ENCODE results near the gene BBS2. TPM values are rescaled to one million over a fixed set of nuclear protein-coding genes. Genes with fewer than 3 reads are reported as not detected.
A peak's percentile ranks its signal among the peaks of the same experiment; 100 is the strongest.

The BBS2 gene
- total and polyA plus RNA-seq, 2 of the 13 experiments (the other 11 are each of a cell fraction or from before 2014, with no cell fraction given) = 59.7 to 68.3 TPM

DNA sequence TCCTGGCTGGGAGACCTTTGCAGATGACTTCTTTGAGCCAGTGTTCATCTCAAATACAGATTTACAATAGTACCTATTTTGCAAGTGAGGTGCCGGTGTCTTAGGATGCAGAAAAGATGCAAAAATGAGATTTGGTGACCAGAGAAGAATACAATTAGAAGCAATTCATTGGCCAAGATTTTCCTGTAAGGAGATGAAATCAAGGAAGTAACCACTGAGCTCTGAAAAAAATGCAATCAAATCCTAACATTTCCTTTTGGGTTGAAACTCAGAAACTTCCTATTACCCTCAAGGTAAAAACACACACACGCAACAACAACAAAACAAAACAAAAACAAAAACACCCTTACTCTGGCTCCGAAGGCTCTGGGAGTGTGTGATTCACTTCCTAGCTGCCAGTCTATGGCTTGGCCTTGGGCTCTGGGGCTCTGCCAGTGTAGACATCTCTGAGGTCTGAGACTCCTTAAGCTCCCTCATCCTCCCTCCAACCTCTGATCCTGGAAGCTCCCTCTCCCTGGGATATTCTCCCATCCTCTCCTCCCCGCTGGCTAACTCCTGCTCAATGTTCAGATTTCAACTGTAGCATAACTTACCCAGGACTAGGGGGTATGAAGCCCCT, 28.2 kb upstream of the BBS2 start:
- Histone ChIP-seq H3K36me3 (replicated peaks in 1 of 2; ENCODE audit: control insufficient read depth in 1 of 2, insufficient read depth in 2 of 2, low read length in 2 of 2) (no peaks in the 10 kb centered on the region), H3K79me2 (ENCODE audit: insufficient read depth, low read length) (no peaks in the 10 kb centered on the region), H3K27ac (ENCODE audit: extremely low read length, insufficient read depth, low read length) (no peak overlapping the region), H3K9ac (ENCODE audit: insufficient read depth, low read depth, low read length) (no peak overlapping the region), H3K9me3 (ENCODE audit: low read length) (no peaks in the 10 kb centered on the region), H3K4me1 (ENCODE audit: insufficient read depth, low read length) (peaks cover 70% of the 10 kb centered on the region), H3K4me2 (ENCODE audit: low read depth, low read length) (0 out of 2 replicates have a peak overlapping the region, but pooled peaks have one; percentile 40), H3K4me3 (replicated peaks in 1 of 3; ENCODE audit: insufficient read depth in 1 of 3, low read depth in 2 of 3, low read length in 3 of 3) (no peak overlapping the region), H3K27me3 (ENCODE audit: control insufficient read depth in 1 of 2, insufficient read depth in 2 of 2, low read length in 2 of 2) (peaks cover 0 to 14% of the 10 kb centered on the region in 2 experiments; a peak in 2 of 5 replicates), H2AFZ (ENCODE audit: low read length) (no peak overlapping the region), H4K20me1 (ENCODE audit: insufficient read depth, low read length) (no peaks in the 10 kb centered on the region)
- WGBS (ENCODE audit: low lambda C conversion rate) = 46% methylated on average over 4 of the region's 4 CpGs
- ChIA-PET POLR2A (no interaction called here), CTCF (ENCODE audit: low intra/inter-chr PET ratio, low total read pairs) (no interaction called here)
- ATAC-seq = no peak
- FAIRE-seq = no peak
- in situ Hi-C loops (cut with HindIII; ENCODE audit: extremely low pct_ligation_motif_present, low pct_unique_long_range_greater_than_20kb) = no loop called here
- intact Hi-C loops (cut with micrococcal nuclease; ENCODE audit: unreplicated experiment) = no loop called here
- no peak for TF ChIP-seq ZSCAN30 (CRISPR knock-in tag; IDR thresholded peaks at IDR 0.05)
- no peak for TF ChIP-seq LCORL (IDR thresholded peaks at IDR 0.05)
- 0 out of 2 replicates have a peak, but pooled peaks have one; percentile 7 for TF ChIP-seq LCORL (CRISPR knock-in tag; IDR thresholded peaks at IDR 0.05)
- BruUV-seq (replicated peaks) = no TSS peak
- no peak for DNase-seq (ENCODE audit: low spot score)

DNA sequence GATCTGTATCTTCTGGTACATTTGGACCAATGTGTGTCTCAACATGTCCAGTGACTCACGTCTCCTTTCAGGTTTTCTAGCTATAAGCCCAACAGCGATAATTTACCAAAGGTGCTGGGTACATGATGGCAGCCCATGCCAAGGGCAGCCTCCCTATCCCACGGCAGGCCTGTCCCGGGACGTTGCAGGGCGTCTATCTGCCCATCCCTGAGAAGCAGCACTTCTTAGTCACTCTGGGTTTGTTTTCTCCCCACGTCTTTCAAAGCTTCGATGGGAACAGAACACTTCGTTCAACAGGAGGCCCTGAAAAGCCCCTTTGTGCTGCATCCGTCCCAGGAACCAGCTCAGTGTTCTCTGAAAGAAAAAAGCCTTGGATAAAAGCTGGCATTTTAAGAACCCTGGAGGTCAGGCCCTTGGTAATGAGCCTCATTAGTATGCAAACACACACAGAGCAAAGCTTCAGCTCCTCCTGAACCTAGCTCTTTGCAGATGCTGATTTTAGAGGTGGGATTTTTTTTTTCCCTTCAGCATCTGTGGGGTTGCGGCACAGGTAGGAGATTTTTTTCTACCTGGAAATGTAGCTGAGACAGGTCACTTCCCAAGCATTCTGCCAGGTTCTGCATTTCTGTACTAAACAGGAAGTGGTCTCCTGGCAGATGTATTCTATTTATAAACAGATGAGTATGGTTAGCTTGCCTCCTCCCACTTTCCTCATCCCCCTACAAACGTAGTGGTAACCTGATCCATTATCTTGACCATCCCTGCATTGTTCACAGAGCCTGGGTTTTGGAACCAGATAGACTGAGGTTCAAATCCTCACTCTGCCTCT, 27.5 kb upstream of the BBS2 start:
- no peak for DNase-seq (ENCODE audit: low spot score)
- ChIA-PET CTCF (ENCODE audit: low intra/inter-chr PET ratio, low total read pairs) (no interaction called here), POLR2A (no interaction called here)
- Histone ChIP-seq H3K4me1 (ENCODE audit: insufficient read depth, low read length) (peaks cover 68% of the 10 kb centered on the region), H3K79me2 (ENCODE audit: insufficient read depth, low read length) (no peaks in the 10 kb centered on the region), H3K36me3 (replicated peaks in 1 of 2; ENCODE audit: control insufficient read depth in 1 of 2, insufficient read depth in 2 of 2, low read length in 2 of 2) (no peaks in the 10 kb centered on the region), H3K4me3 (replicated peaks in 1 of 3; ENCODE audit: insufficient read depth in 1 of 3, low read depth in 2 of 3, low read length in 3 of 3) (no peak overlapping the region), H4K20me1 (ENCODE audit: insufficient read depth, low read length) (no peaks in the 10 kb centered on the region), H3K9ac (ENCODE audit: insufficient read depth, low read depth, low read length) (no peak overlapping the region), H3K27me3 (ENCODE audit: control insufficient read depth in 1 of 2, insufficient read depth in 2 of 2, low read length in 2 of 2) (peaks cover 0 to 14% of the 10 kb centered on the region in 2 experiments; a peak in 2 of 5 replicates), H3K4me2 (ENCODE audit: low read depth, low read length) (peak overlapping the region; percentile 40), H2AFZ (ENCODE audit: low read length) (peak overlapping the region; percentile 16), H3K27ac (ENCODE audit: extremely low read length, insufficient read depth, low read length) (no peak overlapping the region), H3K9me3 (ENCODE audit: low read length) (no peaks in the 10 kb centered on the region)
- no peak for FAIRE-seq
- ATAC-seq = no peak; the same call in 2 of the 3 replicates
- in situ Hi-C loops (cut with HindIII; ENCODE audit: extremely low pct_ligation_motif_present, low pct_unique_long_range_greater_than_20kb) = no loop called here
- no TSS peak for BruUV-seq (replicated peaks)
- TF ChIP-seq, protein P1, sequence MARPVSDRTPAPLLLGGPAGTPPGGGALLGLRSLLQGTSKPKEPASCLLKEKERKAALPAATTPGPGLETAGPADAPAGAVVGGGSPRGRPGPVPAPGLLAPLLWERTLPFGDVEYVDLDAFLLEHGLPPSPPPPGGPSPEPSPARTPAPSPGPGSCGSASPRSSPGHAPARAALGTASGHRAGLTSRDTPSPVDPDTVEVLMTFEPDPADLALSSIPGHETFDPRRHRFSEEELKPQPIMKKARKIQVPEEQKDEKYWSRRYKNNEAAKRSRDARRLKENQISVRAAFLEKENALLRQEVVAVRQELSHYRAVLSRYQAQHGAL (CRISPR knock-in tag; IDR thresholded peaks at IDR 0.05; ENCODE audit: not compliant biosample characterization) = no peak
- TF ChIP-seq ZFP62 (CRISPR knock-in tag; IDR thresholded peaks at IDR 0.05) (0 out of 2 replicates have a peak, but pooled peaks have one; percentile 36), PHF21A (CRISPR knock-in tag; IDR thresholded peaks at IDR 0.05) (no peak), PAXIP1 (CRISPR knock-in tag; conservative IDR thresholded peaks at IDR 0.05) (0 out of 2 replicates have a peak, but pooled peaks have one; percentile 9), ZNF772 (CRISPR knock-in tag; IDR thresholded peaks at IDR 0.05) (no peak), SIX4 (CRISPR knock-in tag; IDR thresholded peaks at IDR 0.05) (0 out of 2 replicates have a peak, but pooled peaks have one; percentile 32), ARNT (IDR thresholded peaks at IDR 0.05) (no peak), FOXK2 (IDR thresholded peaks at IDR 0.05) (no peak), GABPA (IDR thresholded peaks at IDR 0.05; ENCODE audit: low read depth, low read length) (no peak), GABPA (CRISPR knock-in tag; IDR thresholded peaks at IDR 0.05; ENCODE audit: low read depth) (peak; percentile 47; the same call in 1 of the 2 replicates)
- intact Hi-C loops (cut with micrococcal nuclease; ENCODE audit: unreplicated experiment) = no loop called here
- 11% methylated on average over 12 of the region's 12 CpGs for WGBS (ENCODE audit: low lambda C conversion rate)

Measured in HepG2 (cell line).